Kidney (tissue), 14 donors: Measurements from ENCODE around the gene SYS1. TPM values are rescaled to one million over a fixed set of nuclear protein-coding genes. Genes with fewer than 3 reads are reported as not detected.
A peak's percentile ranks its signal among the peaks of the same experiment; 100 is the strongest.

Experiments
- DNase-seq, 5 donors: peaks; one replicate each; pipeline ENCODE4 v3.0.0-alpha.2; 2013 to 2020
- FAIRE-seq: peaks from 2 replicates; lab custom pipeline; 2012; peaks lifted over from hg19 to GRCh38; lab: Jason Lieb, UNC
- H3K27ac ChIP-seq, 2 donors: one replicate each; pipeline ENCODE4 v1.7.0; 2013; ENCODE audit warnings: low read depth in 2 of 2, low read length in 2 of 2, inconsistent platforms in 1 of 2
- H3K27me3 ChIP-seq: one replicate; pipeline ENCODE4 v1.7.1; 2013; ENCODE audit warnings: low read length, inconsistent platforms; ENCODE audit not compliant: control insufficient read depth, insufficient read depth
- H3K36me3 ChIP-seq, 3 donors: one replicate each; pipeline versions ENCODE4 v1.7.0 to v1.7.1; 2013; ENCODE audit warnings: low read length in 3 of 3, control low read depth in 1 of 3, inconsistent platforms in 1 of 3; ENCODE audit not compliant: insufficient read depth in 3 of 3, control insufficient read depth in 2 of 3
- H3K4me1 ChIP-seq, 3 donors: one replicate each; pipeline versions ENCODE4 v1.7.0 to v1.7.1; 2013; ENCODE audit warnings: low read length in 3 of 3, inconsistent platforms in 1 of 3, low read depth in 1 of 3; ENCODE audit not compliant: control insufficient read depth in 2 of 3, insufficient read depth in 2 of 3
- H3K4me3 ChIP-seq, 3 donors: one replicate each; pipeline versions ENCODE4 v1.7.0 to v1.8.1; 2013; ENCODE audit warnings: low read length in 3 of 3, control low read depth in 1 of 3, inconsistent platforms in 1 of 3
- H3K9ac ChIP-seq, 3 donors: one replicate each; pipeline versions ENCODE4 v1.7.0 to v1.7.1; 2013; ENCODE audit warnings: low read length in 3 of 3, control low read depth in 1 of 3, inconsistent platforms in 1 of 3
- H3K9me3 ChIP-seq, 3 donors: one replicate each; pipeline versions ENCODE4 v1.7.0 to v1.7.1; 2013; ENCODE audit warnings: low read length in 3 of 3, control low read depth in 1 of 3, inconsistent platforms in 1 of 3; ENCODE audit not compliant: control insufficient read depth in 2 of 3, insufficient read depth in 1 of 3
- CTCF ChIP-seq: IDR thresholded peaks from 3 replicates; pipeline ENCODE4 v1.5.1; 2012; ENCODE audit warnings: mild to moderate bottlenecking, moderate library complexity, borderline replicate concordance; ENCODE audit not compliant: insufficient read depth; ENCODE audit errors: extremely low read depth
- intact Hi-C: fragments of 100-400 bp; cut with DNase I; formaldehyde crosslinking; loops from one replicate; pipeline ENCODE4 v1.11.1; 2022
- polyA plus RNA-seq: library from polyadenylated mRNA; stranded (reverse); fragments of 350-450 nt; fragmentation: Illumina TruSeq; extraction: RNeasy Lipid Tissue Mini Kit (QIAGEN cat#74804); gene quantifications from one replicate; pipeline ENCODE4 v1.2.3, GENCODE V29; 2014; ENCODE audit warnings: low read depth, low replicate concordance; ENCODE audit not compliant: insufficient read depth
- total RNA-seq: library from RNA; stranded (reverse); fragmentation: NEBNext Ultra II Directional; extraction: Animal tissue kit (Norgen Biotek cat#: 25700); gene quantifications from one replicate; pipeline ENCODE4 v1.2.1, GENCODE V29; 2021
- donor health status: control.
- donor health status: control.
- donor health status: control.
- donor health status: control.
- donor health status: control.
- donor health status: DM: yes; HTN: yes; CAD: no.
- donor health status: Normal renal cell carcinoma (clear cell type).

SYS1 gene
- total and polyA plus RNA-seq, 2 donors from 2014 or later = 38.7 to 39.8 TPM

DNA sequence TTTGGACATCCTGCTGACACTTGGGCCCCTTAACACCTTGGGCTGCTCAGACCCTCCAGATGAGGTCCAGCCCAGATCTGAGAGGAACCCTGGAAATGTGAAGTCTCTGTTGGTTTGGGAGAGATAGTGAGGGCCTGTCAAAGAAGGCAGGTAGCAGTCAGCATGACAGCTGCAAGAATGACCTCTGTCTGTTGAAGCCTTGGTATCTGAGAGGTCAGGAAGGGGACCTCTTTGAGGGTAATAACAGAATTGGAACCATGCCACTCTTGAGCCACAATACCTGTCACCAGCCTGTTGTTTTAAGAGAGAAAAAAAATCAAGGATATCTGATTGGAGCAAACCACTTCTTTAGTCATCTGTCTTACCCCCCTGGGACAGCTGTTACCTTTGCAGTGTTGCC lies 4.2 kb downstream of the SYS1 start:
- intact Hi-C loops = no loop called here
- DNase-seq = no peak
- FAIRE-seq = no peak
- peaks cover 2 to 35% (median 19%) of the 10 kb centered on the region in 3 donors for H3K36me3 ChIP-seq
- H3K9ac ChIP-seq = no peak overlapping the region
- no peak overlapping the region for H3K27ac ChIP-seq
- H3K9me3 ChIP-seq = no peaks in the 10 kb centered on the region
- TF ChIP-seq CTCF = no peak
- H3K4me1 ChIP-seq = peaks cover 0 to 25% (median 13%) of the 10 kb centered on the region in 3 donors
- H3K27me3 ChIP-seq = no peaks in the 10 kb centered on the region
- no peak overlapping the region for H3K4me3 ChIP-seq

GRCh38 chr20:45368221-45368980 lies 5.4 kb downstream of the SYS1 start:
- Histone ChIP-seq H3K27ac (peak overlapping the region in 1 of 2 donors; percentile 56), H3K9ac (no peak overlapping the region), H3K4me1 (peaks cover 0 to 30% (median 16%) of the 10 kb centered on the region in 3 donors), H3K27me3 (no peaks in the 10 kb centered on the region), H3K4me3 (no peak overlapping the region), H3K36me3 (peaks cover 2 to 35% (median 19%) of the 10 kb centered on the region in 3 donors), H3K9me3 (no peaks in the 10 kb centered on the region)
- no peak for DNase-seq
- FAIRE-seq = no peak
- intact Hi-C loops = no loop called here
- TF ChIP-seq CTCF = no peak

- intact Hi-C loops = loop anchor here (10.0 kb wide), 1 partner anchor 64 kb away; no protein-coding TSS in a partner anchor
- Histone ChIP-seq H3K9ac (no peak overlapping the region), H3K4me3 (no peak overlapping the region), H3K27ac (no peak overlapping the region), H3K27me3 (no peaks in the 10 kb centered on the region), H3K4me1 (peaks cover 0 to 23% (median 11%) of the 10 kb centered on the region in 3 donors), H3K36me3 (peaks cover 2 to 32% (median 17%) of the 10 kb centered on the region in 3 donors), H3K9me3 (no peaks in the 10 kb centered on the region)
- DNase-seq (no peak), FAIRE-seq (no peak)
- TF ChIP-seq CTCF = no peak
These were observed 7.7 kb downstream of the SYS1 start for GRCh38 chr20:45370571-45371160.
